ENCODE measurements around the gene KIF5A. TPM values are rescaled to one million over a fixed set of nuclear protein-coding genes. Genes with fewer than 3 reads are reported as not detected.

Gene KIF5A
- total RNA-seq, 3 donors from 2014 or later = 0.61 to 9.1 (median 1.2) TPM

GRCh38 chr12:57628280-57629191, 78.7 kb downstream of the KIF5A start:
- Histone ChIP-seq H3K9me3 (no peaks in the 10 kb centered on the region), H3K4me3 (no peak overlapping the region), H3K4me1 (ENCODE audit: low read depth) (peaks cover 11% of the 10 kb centered on the region), H3K36me3 (ENCODE audit: low read depth) (no peaks in the 10 kb centered on the region)
- intact Hi-C loops (cut with DNase I, micrococcal nuclease) = no loop called here
- DNase-seq = no peak
- TF ChIP-seq CTCF (IDR thresholded peaks at IDR 0.05) = no peak
- ATAC-seq = no peak

- Histone ChIP-seq H3K9me3 (no peaks in the 10 kb centered on the region), H3K4me1 (ENCODE audit: low read depth) (peaks cover 13% of the 10 kb centered on the region), H3K4me3 (no peak overlapping the region), H3K36me3 (ENCODE audit: low read depth) (no peaks in the 10 kb centered on the region)
- DNase-seq = no peak
- no peak for ATAC-seq
- TF ChIP-seq CTCF (IDR thresholded peaks at IDR 0.05) = no peak
- intact Hi-C loops (cut with DNase I, micrococcal nuclease) = no loop called here
Observed at GRCh38 chr12:57629897-57630471, 80.1 kb downstream of the KIF5A start.

- ATAC-seq (no peak), DNase-seq (no peak)
- H3K4me3 ChIP-seq = no peak overlapping the region
- H3K9me3 ChIP-seq = no peaks in the 10 kb centered on the region
- intact Hi-C loops (cut with DNase I, micrococcal nuclease) = no loop called here
- H3K36me3 ChIP-seq (ENCODE audit: low read depth) = no peaks in the 10 kb centered on the region
- no peak for TF ChIP-seq CTCF (IDR thresholded peaks at IDR 0.05)
- peaks cover 13% of the 10 kb centered on the region for H3K4me1 ChIP-seq (ENCODE audit: low read depth)
Observed at GRCh38 chr12:57630891-57631433, 81.1 kb downstream of the KIF5A start.

- H3K4me3 ChIP-seq = no peak overlapping the region
- no peaks in the 10 kb centered on the region for H3K36me3 ChIP-seq (ENCODE audit: low read depth)
- no peak for ATAC-seq
- DNase-seq = no peak
- intact Hi-C loops (cut with DNase I, micrococcal nuclease) = no loop called here
- TF ChIP-seq CTCF (IDR thresholded peaks at IDR 0.05) = no peak
- H3K9me3 ChIP-seq = no peaks in the 10 kb centered on the region
- H3K4me1 ChIP-seq (ENCODE audit: low read depth) = peaks cover 13% of the 10 kb centered on the region
Observed at GRCh38 chr12:57631566-57632072, 81.8 kb downstream of the KIF5A start.

GRCh38 chr12:57632073-57632957, 82.5 kb downstream of the KIF5A start:
- no peaks in the 10 kb centered on the region for H3K9me3 ChIP-seq
- peaks cover 13% of the 10 kb centered on the region for H3K4me1 ChIP-seq (ENCODE audit: low read depth)
- DNase-seq (no peak), ATAC-seq (peak; percentile 17)
- H3K36me3 ChIP-seq (ENCODE audit: low read depth) = no peaks in the 10 kb centered on the region
- no peak overlapping the region for H3K4me3 ChIP-seq
- intact Hi-C loops (cut with DNase I, micrococcal nuclease) = no loop called here
- TF ChIP-seq CTCF (IDR thresholded peaks at IDR 0.05) = no peak

Data from mucosa of descending colon (tissue), 3 donors.